ENCODE data around the gene PARP1. TPM values are rescaled to one million over a fixed set of nuclear protein-coding genes. Genes with fewer than 3 reads are reported as not detected.
"Not testable (repeated sequence)": the region's sequence is repeated elsewhere in the genome, so short reads cannot be mapped to it uniquely, and the experiment has no call there.

PARP1 gene
- total RNA-seq, 2 donors from 2014 or later, result 52.9 to 61.1 TPM

- ATAC-seq; intact Hi-C loops (cut with DNase I); DNase-seq: not testable (repeated sequence)
Measured at GRCh38 chr1:226431898-226432297, 24.0 kb upstream of the PARP1 start.

GRCh38 chr1:226429858-226430715 lies 22.2 kb upstream of the PARP1 start:
- intact Hi-C loops (cut with DNase I), result loop anchor here in 1 of 2 donors (10.0 kb wide), 1 partner anchor 185 kb away; no protein-coding TSS in a partner anchor
- ATAC-seq, result peak; percentile 46 to 70

GRCh38 chr1:226428791-226429461 lies 21.0 kb upstream of the PARP1 start:
- intact Hi-C loops (cut with DNase I), result loop anchor here in 1 of 2 donors (10.0 kb wide), 1 partner anchor 186 kb away; no protein-coding TSS in a partner anchor

More at GRCh38 chr1:226429858-226430715, 22.2 kb upstream of the PARP1 start:
- DNase-seq, result no peak

DNA sequence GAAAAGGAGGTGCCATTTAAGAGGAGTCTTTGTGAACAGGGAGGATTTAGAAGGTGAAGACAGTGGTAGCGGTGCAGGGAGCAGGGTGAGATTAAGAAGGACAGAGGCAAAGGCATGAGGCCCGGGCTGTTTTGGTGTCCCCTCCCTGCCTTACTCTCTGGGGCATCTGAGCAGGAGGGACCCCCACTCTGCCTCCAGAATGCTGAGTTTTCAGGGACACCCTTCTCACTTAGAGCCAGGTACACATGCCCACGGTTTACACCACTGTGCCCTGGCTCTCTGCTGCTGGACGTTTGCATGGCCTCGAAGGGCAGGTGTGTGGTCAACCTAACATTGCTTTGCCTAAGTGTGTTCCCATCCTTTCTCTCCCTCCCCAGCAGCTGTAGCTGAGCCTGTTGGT lies 20.5 kb upstream of the PARP1 start:
- ATAC-seq (no peak), DNase-seq (no peak)
- intact Hi-C loops (cut with DNase I), result loop anchor here in 1 of 2 donors (10.0 kb wide), 1 partner anchor 186 kb away; no protein-coding TSS in a partner anchor

More at GRCh38 chr1:226428791-226429461, 21.0 kb upstream of the PARP1 start:
- ATAC-seq (no peak), DNase-seq (no peak)

GRCh38 chr1:226427131-226427530 lies 19.2 kb upstream of the PARP1 start:
- intact Hi-C loops (cut with DNase I), result loop anchor here in 1 of 2 donors (10.0 kb wide), 1 partner anchor 188 kb away; no protein-coding TSS in a partner anchor
- ATAC-seq (no peak), DNase-seq (no peak)

DNA sequence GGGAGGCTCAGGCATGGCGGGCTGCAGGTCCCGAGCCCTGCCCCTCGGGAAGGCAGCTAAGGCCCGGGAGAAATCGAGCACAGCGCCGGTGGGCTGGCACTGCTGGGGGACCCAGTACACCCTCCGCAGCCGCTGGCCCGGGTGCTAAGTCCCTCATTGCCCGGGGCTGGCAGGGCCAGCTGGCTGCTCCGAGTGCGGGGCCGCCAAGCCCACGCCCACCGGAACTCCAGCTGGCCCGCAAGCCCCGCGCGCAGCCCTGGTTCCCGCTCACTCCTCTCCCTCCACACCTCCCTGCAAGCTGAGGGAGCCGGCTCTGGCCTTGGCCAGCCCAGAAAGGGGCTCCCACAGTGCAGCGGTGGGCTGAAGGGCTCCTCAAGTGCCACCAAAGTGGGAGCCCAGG lies 18.5 kb upstream of the PARP1 start:
- ATAC-seq, DNase-seq: not testable (repeated sequence)
- intact Hi-C loops (cut with DNase I), result loop anchor here in 1 of 2 donors (10.0 kb wide), 1 partner anchor 188 kb away; no protein-coding TSS in a partner anchor

DNA sequence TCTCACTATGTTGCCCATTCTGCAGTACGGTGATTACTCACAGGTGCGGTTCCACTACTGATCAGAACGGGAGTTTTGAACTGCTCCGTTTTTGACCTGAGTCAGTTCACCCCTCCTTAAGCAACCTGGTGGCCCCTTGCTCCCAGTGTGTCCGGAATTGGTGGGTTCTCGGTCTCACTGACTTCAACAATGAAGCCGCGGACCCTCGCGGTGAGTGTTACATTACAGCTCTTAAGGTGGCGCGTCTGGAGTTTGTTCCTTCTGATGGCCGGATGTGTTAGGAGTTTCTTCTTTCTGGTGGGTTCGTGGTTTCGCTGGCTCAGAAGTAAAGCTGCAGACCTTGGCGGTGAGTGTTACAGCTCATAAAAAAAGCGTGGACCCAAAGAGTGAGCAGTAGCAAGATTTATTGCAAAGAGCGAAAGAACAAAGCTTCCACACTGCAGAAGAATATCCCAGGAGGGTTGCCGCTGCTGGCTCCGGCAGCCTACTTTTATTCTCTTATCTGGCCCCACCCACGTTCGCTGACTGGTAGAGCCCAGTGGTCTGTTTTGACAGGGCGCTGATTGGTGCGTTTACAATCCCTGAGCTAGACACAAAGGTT lies 17.6 kb upstream of the PARP1 start:
- no peak for DNase-seq
- intact Hi-C loops (cut with DNase I), result loop anchor here in 1 of 2 donors (10.0 kb wide), 1 partner anchor 189 kb away; no protein-coding TSS in a partner anchor
- ATAC-seq, result no peak

GRCh38 chr1:226425004-226425378 lies 17.1 kb upstream of the PARP1 start:
- intact Hi-C loops (cut with DNase I), result loop anchor here in 1 of 2 donors (10.0 kb wide), 1 partner anchor 190 kb away; no protein-coding TSS in a partner anchor
- ATAC-seq (no peak), DNase-seq (no peak)

- ATAC-seq, result peak; percentile 81 to 92
- intact Hi-C loops (cut with DNase I), result loop anchor here (5.0 to 10.0 kb wide), 2 partner anchors 183 to 190 kb away; no protein-coding TSS in a partner anchor
Measured at GRCh38 chr1:226424221-226425003, 16.5 kb upstream of the PARP1 start.

GRCh38 chr1:226422478-226422877 lies 14.6 kb upstream of the PARP1 start:
- ATAC-seq, result no peak
- intact Hi-C loops (cut with DNase I), result loop anchor here (5.0 to 10.0 kb wide), 2 partner anchors 185 to 192 kb away; no protein-coding TSS in a partner anchor
- no peak for DNase-seq

More at GRCh38 chr1:226424221-226425003, 16.5 kb upstream of the PARP1 start:
- no peak for DNase-seq

DNA sequence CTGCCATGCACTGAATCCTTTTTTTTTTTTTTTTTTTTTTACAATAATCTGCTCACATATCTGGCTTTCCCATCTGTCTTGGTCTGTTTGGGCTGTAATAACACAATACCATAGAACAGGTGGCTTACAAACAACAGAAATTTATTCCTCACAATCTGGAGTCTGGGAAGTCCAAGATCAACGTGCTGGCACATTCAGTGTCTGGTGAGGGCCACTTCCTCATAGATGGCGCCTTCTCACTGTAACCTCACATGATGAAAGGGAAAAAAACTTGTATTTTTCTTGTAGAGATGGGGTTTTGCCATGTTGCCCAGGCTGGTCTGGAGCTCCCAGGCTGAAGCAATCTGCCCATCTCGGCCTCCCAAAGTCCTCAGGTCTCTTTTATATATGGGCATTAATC lies 13.0 kb upstream of the PARP1 start:
- intact Hi-C loops (cut with DNase I), result loop anchor here (5.0 to 10.0 kb wide), 2 partner anchors 186 to 194 kb away; no protein-coding TSS in a partner anchor
- DNase-seq, result no peak
- no peak for ATAC-seq

DNA sequence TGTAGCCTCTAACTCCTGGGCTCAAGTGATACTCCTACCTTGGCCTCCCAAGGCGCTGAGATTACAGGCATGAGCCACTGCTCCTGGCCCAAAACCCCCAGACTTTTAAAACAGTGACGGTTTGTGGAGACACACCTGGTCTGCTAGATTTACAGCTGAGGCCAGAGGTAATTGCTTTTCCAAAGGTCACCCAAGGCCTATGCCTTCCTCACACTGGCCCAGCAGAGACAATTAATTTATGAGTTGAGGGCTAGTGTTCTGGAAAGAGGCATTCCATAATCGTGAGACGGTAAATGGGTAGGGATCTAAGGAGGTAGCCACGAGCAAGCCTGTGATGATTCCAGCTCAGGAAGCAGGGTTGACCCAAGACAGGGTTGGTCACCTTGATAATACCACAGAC lies 12.4 kb upstream of the PARP1 start:
- DNase-seq (no peak), ATAC-seq (no peak)
- intact Hi-C loops (cut with DNase I), result loop anchor here (5.0 to 10.0 kb wide), 2 partner anchors 187 to 194 kb away; no protein-coding TSS in a partner anchor

DNA sequence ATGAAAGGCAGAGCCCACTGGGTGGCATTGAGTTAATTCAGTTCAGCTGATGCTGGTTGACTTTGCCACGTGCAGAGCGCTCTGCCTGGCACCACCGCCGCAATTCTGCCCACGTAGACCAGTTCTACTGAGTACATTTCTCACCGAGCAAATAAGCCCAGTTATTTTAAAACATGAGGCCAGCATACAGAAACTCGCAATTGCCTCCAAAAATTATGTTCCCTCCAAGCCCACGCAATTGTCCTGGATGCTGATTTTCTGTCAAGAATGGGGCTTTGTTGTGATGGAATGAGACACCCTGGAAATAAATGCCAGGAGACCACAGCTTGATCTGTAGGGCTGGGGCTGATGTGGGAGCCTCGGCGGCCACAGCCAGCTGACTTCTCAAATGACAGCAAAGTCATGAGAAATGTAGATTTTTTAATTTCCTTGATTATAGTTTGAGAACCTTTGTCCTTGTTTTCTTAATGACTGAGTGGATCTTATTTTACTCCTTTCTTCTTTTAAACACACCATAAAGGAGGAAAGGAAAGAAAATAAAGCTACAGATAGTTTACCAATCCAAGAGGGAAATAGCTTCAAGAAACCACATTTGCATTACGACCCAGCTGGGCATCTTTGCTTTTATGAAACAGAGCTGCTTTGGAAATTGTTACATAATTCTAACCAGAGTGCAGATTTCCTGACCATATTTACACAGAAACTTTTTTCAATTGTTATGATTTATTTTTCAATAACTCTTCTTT lies 11.6 kb upstream of the PARP1 start:
- DNase-seq, result no peak
- no peak for ATAC-seq
- intact Hi-C loops (cut with DNase I), result loop anchor here (5.0 to 10.0 kb wide), 2 partner anchors 188 to 195 kb away; no protein-coding TSS in a partner anchor

DNA sequence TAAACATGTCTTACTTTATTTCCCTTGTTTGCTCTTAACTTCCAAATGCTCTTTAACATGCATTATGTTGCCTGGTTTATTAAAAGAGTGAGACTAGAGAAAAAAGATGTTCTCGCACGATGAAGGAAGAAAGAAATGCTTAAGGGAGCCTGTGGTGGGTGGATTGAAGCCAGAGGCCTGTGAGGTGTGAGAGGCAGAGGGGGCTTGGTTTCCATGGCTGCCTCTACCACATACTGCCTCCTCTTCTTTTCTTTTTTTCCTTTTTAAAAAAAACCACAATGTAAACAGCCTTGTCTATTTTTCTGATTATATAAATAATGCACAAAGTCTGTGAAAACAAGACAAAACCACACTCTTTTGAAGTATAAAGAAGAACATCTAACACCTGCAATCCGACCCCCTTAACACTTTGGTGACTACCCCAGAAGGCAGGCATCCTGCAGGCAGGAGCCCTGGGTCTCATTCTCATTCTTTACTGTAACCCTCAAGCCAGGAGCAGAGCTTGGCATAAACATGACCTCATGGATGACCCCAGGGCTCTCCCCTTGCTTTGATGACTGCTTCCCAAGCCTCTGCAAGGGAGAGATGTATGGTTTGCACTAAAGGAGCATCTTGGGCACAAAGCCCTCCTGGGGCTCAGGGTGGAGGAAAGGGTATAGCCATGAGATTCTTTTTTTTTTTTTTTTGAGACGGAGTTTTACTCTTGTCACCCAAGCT lies 10.1 kb upstream of the PARP1 start:
- ATAC-seq (no peak), DNase-seq (no peak)
- intact Hi-C loops (cut with DNase I), result no loop called here

DNA sequence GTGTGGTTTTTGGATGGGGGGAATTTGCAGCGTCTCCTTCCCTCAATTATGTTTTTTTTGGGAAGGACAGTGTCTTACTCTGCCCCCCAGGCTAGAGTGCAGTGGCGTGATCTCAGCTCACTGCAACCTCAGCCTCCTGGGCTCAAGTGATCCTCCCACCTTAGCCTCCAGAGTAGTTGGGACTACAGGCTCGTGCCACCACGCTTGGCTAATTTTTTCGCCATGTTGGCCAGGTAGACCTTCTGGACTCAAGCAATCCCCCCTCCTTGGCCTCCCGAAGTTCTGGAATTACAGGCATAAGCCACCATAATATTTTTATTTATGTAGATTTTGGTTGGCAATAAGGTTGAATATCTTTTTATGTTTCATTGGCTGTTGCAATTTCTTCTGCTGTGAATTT lies 9.5 kb upstream of the PARP1 start:
- ATAC-seq (no peak), DNase-seq (no peak)
- intact Hi-C loops (cut with DNase I), result no loop called here

DNA sequence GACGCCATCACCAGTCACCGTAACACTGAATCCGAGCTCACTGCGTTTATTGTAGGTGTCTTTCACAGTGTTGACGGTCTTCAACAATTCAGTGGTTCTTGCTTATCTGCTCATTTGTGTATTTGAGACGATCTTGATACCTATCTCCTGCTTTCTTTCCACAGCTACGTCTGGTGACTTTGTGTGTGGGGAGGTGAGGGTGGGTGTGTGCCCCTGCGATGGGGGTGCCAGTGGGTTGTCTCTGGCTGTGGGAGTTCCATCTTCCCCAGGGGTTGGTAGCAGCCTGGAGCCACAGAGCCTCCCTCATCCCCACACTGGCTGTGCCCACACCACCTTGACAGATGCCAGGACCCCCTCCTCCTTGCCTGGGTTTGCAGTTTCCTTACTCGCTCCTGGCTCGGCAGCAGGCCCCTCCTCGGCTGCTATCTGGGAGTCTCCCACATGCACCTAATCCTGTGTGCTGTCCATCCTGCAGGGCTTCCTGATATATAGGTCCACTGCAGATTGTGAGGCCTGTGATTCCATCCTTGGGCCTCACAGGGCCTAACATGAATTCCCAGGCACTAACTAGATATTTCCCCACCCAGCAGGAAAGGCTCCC lies 6.3 kb upstream of the PARP1 start:
- DNase-seq (no peak), ATAC-seq (no peak)
- intact Hi-C loops (cut with DNase I), result no loop called here

All from left cardiac atrium (tissue), 4 donors.